ENCODE data around the gene NLGN3. TPM values are rescaled to one million over a fixed set of nuclear protein-coding genes. Genes with fewer than 3 reads are reported as not detected.

The NLGN3 gene
- under 0.01 TPM in 2 replicates for total RNA-seq

- FAIRE-seq, result no peak
- TF ChIP-seq CTCF (IDR thresholded peaks at IDR 0.05; ENCODE audit: insufficient read depth, low read length, severe bottlenecking), result no peak
- Histone ChIP-seq H3K4me3 (ENCODE audit: low read depth, low read length) (no peak within 1 kb of the TSS), H3K36me3 (ENCODE audit: control insufficient read depth, insufficient read depth, low read length) (no peaks in the 10 kb centered on the region), H3K27me3 (ENCODE audit: control insufficient read depth, insufficient read depth, low read length) (no peaks in the 10 kb centered on the region)
- no peak for DNase-seq (ENCODE audit: low read depth)
These were observed at the start of gene NLGN3 for GRCh38 chrX:71144651-71145050. NLGN3 (plus strand) TSS chrX:71144841; CDS start chrX:71147750, 2,909 bp downstream.

GRCh38 chrX:71095033-71095432 is 49.6 kb upstream of the NLGN3 start:
- H3K4me3 ChIP-seq (ENCODE audit: low read depth, low read length), result peak overlapping the region; percentile 55
- DNase-seq (ENCODE audit: low read depth) (no peak), FAIRE-seq (no peak)
- H3K36me3 ChIP-seq (ENCODE audit: control insufficient read depth, insufficient read depth, low read length), result no peaks in the 10 kb centered on the region
- no peak for TF ChIP-seq CTCF (IDR thresholded peaks at IDR 0.05; ENCODE audit: insufficient read depth, low read length, severe bottlenecking)
- no peaks in the 10 kb centered on the region for H3K27me3 ChIP-seq (ENCODE audit: control insufficient read depth, insufficient read depth, low read length)

GRCh38 chrX:71095555-71095980 is 49.1 kb upstream of the NLGN3 start, which contains the start of gene FOXO4:
FOXO4 (plus strand) TSS chrX:71095851; CDS start chrX:71096529, 678 bp downstream.
- Histone ChIP-seq H3K27me3 (ENCODE audit: control insufficient read depth, insufficient read depth, low read length) (no peaks in the 10 kb centered on the region), H3K36me3 (ENCODE audit: control insufficient read depth, insufficient read depth, low read length) (no peaks in the 10 kb centered on the region), H3K4me3 (ENCODE audit: low read depth, low read length) (peak within 1 kb of the TSS; percentile 55)
- peak; percentile 73 for DNase-seq (ENCODE audit: low read depth)
- FAIRE-seq, result no peak
- TF ChIP-seq CTCF (IDR thresholded peaks at IDR 0.05; ENCODE audit: insufficient read depth, low read length, severe bottlenecking), result no peak

GRCh38 chrX:71095981-71096759 is 48.5 kb upstream of the NLGN3 start:
- FAIRE-seq, result no peak
- Histone ChIP-seq H3K36me3 (ENCODE audit: control insufficient read depth, insufficient read depth, low read length) (no peaks in the 10 kb centered on the region), H3K27me3 (ENCODE audit: control insufficient read depth, insufficient read depth, low read length) (no peaks in the 10 kb centered on the region), H3K4me3 (ENCODE audit: low read depth, low read length) (peak overlapping the region; percentile 55)
- peak; percentile 6 for DNase-seq (ENCODE audit: low read depth)
- no peak for TF ChIP-seq CTCF (IDR thresholded peaks at IDR 0.05; ENCODE audit: insufficient read depth, low read length, severe bottlenecking)

- TF ChIP-seq CTCF (IDR thresholded peaks at IDR 0.05; ENCODE audit: insufficient read depth, low read length, severe bottlenecking), result no peak
- DNase-seq (ENCODE audit: low read depth), result no peak
- Histone ChIP-seq H3K36me3 (ENCODE audit: control insufficient read depth, insufficient read depth, low read length) (no peaks in the 10 kb centered on the region), H3K27me3 (ENCODE audit: control insufficient read depth, insufficient read depth, low read length) (no peaks in the 10 kb centered on the region), H3K4me3 (ENCODE audit: low read depth, low read length) (peak overlapping the region; percentile 55)
- FAIRE-seq, result no peak
These were observed 47.9 kb upstream of the NLGN3 start for GRCh38 chrX:71096760-71097032.

GRCh38 chrX:71098302-71098701 is 46.3 kb upstream of the NLGN3 start:
- H3K27me3 ChIP-seq (ENCODE audit: control insufficient read depth, insufficient read depth, low read length), result no peaks in the 10 kb centered on the region
- FAIRE-seq (no peak), DNase-seq (ENCODE audit: low read depth) (peak; percentile 13)

More at GRCh38 chrX:71098302-71098701, 46.3 kb upstream of the NLGN3 start:
- Histone ChIP-seq H3K36me3 (ENCODE audit: control insufficient read depth, insufficient read depth, low read length) (no peaks in the 10 kb centered on the region), H3K4me3 (ENCODE audit: low read depth, low read length) (no peak overlapping the region)
- TF ChIP-seq CTCF (IDR thresholded peaks at IDR 0.05; ENCODE audit: insufficient read depth, low read length, severe bottlenecking), result peak; percentile 34

Measured in bronchial epithelial cell (primary cell).